Astrocyte (in vitro differentiated cells and primary cell): ENCODE data around the gene GTF2F2. TPM values are rescaled to one million over a fixed set of nuclear protein-coding genes. Genes with fewer than 3 reads are reported as not detected.

Experiments
- DNase-seq: peaks from one replicate; pipeline ENCODE4 v3.0.0-alpha.2; 2010; ENCODE audit warnings: low read depth
- FAIRE-seq: peaks from 2 replicates; lab custom pipeline; 2011; peaks lifted over from hg19 to GRCh38; lab: Jason Lieb, UNC
- H2AFZ ChIP-seq: 2 replicates; pipeline ENCODE4 v1.6.0; 2012; ENCODE audit warnings: low read depth, low read length, inconsistent platforms
- H3K27ac ChIP-seq: 2 replicates; pipeline ENCODE4 v1.5.1; 2011; ENCODE audit warnings: low read depth, low read length, inconsistent platforms
- H3K27me3 ChIP-seq: 2 replicates; pipeline ENCODE4 v1.6.0; 2011; ENCODE audit warnings: low read length, inconsistent platforms; ENCODE audit not compliant: insufficient read depth
- H3K36me3 ChIP-seq: 2 replicates; pipeline ENCODE4 v1.5.1; 2011; ENCODE audit warnings: low read length, inconsistent platforms; ENCODE audit not compliant: insufficient read depth
- H3K4me1 ChIP-seq: 2 replicates; pipeline ENCODE4 v1.5.1; 2011; ENCODE audit warnings: low read length, inconsistent platforms; ENCODE audit not compliant: insufficient read depth
- H3K4me2 ChIP-seq: 2 replicates; pipeline ENCODE4 v1.6.0; 2012; ENCODE audit warnings: low read length, inconsistent platforms
- H3K4me3 ChIP-seq: 2 replicates; pipeline ENCODE4 v1.5.1; 2011; ENCODE audit warnings: low read depth, mild to moderate bottlenecking, low read length, inconsistent platforms; ENCODE audit not compliant: insufficient read depth
- H3K79me2 ChIP-seq: 2 replicates; pipeline ENCODE4 v1.6.0; 2012; ENCODE audit warnings: mild to moderate bottlenecking, low read length, inconsistent platforms; ENCODE audit not compliant: insufficient read depth
- H3K9ac ChIP-seq: 2 replicates; pipeline ENCODE4 v1.6.0; 2012; ENCODE audit warnings: mild to moderate bottlenecking, low read length, inconsistent platforms
- H3K9me3 ChIP-seq: 2 replicates; pipeline ENCODE4 v1.5.1; 2012; ENCODE audit warnings: low read depth, mild to moderate bottlenecking, low read length, inconsistent platforms; ENCODE audit not compliant: insufficient read depth
- H4K20me1 ChIP-seq: 2 replicates; pipeline ENCODE4 v1.6.0; 2012; ENCODE audit warnings: low read length, inconsistent platforms; ENCODE audit not compliant: insufficient read depth
- H3K27ac Mint-ChIP-seq: one replicate; pipeline ENCODE4 v1.8.0; 2021; ENCODE audit warnings: mild to moderate bottlenecking, mixed read lengths; ENCODE audit not compliant: unreplicated experiment
- H3K27me3 Mint-ChIP-seq: one replicate; pipeline ENCODE4 v1.8.0; 2021; ENCODE audit warnings: low read depth, mixed read lengths; ENCODE audit not compliant: unreplicated experiment
- H3K36me3 Mint-ChIP-seq: one replicate; pipeline ENCODE4 v1.8.0; 2021; ENCODE audit warnings: low read depth, mixed read lengths; ENCODE audit not compliant: unreplicated experiment
- H3K4me1 Mint-ChIP-seq: one replicate; pipeline ENCODE4 v1.8.0; 2021; ENCODE audit warnings: low read depth, mixed read lengths; ENCODE audit not compliant: unreplicated experiment
- H3K4me3 Mint-ChIP-seq: one replicate; pipeline ENCODE4 v1.8.0; 2021; ENCODE audit warnings: mild to moderate bottlenecking, moderate library complexity, mixed read lengths; ENCODE audit not compliant: unreplicated experiment
- H3K9me3 Mint-ChIP-seq: one replicate; pipeline ENCODE4 v1.8.0; 2021; ENCODE audit warnings: mild to moderate bottlenecking, mixed read lengths; ENCODE audit not compliant: unreplicated experiment
- EZH2 ChIP-seq: IDR thresholded peaks from 2 replicates; pipeline ENCODE4 v1.6.1; 2012; ENCODE audit warnings: mild to moderate bottlenecking, low read length, inconsistent platforms; ENCODE audit not compliant: insufficient read depth
- total RNA-seq: library from RNA; stranded (reverse); gene quantifications from 2 replicates; pipeline ENCODE4 v1.2.1, GENCODE V29; 2021
- TF ChIP-seq, protein P1 (sequence below): IDR thresholded peaks from 2 replicates; pipeline ENCODE4 v1.5.1; 2011; ENCODE audit warnings: low read depth, mild to moderate bottlenecking, inconsistent platforms, low read length, moderate library complexity; ENCODE audit not compliant: insufficient read depth

GTF2F2 gene
- total RNA-seq, 1 donor from 2014 or later: 27.8 TPM

DNA sequence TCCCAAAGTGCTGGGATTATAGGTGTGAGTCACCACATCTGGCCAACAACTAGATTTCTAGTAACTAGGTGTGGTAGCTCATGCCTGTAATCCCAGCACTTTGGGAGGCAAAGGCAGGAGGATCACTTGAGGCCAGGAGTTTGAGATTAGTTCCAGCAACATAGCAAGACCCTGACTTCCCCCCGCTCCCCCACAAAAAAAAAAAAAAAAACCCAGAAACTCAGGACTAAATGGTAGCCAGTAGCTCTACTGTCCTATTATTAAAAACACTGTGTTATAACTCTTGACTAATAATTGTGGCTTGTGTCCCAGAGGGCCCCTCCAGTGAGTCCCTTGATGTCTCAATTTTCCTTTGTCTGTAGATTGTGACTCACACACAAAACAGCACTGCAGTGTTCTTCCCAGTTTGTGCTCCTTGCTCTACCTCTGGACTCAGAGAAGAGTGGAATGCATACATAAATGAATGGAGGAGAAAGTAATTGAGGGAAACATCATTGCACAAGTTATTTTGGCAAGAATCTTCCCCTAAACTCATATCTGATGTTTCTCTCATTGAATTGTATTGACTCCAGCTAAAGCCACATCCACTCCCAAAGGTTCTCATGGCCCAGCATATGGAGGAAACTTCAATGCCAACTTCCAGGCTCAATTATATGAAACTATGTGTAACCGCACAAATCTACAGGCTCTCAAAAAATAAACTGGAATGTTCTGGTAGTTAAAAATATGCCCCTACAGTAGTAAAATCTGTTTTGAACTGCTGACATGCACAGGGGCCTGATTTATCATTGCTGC lies 211.9 kb downstream of the GTF2F2 start:
- Histone ChIP-seq H3K4me2 (peak overlapping the region; percentile 40), H3K9me3 (no peaks in the 10 kb centered on the region), H3K4me3 (no peak overlapping the region), H3K27me3 (no peaks in the 10 kb centered on the region), H2AFZ (no peak overlapping the region), H3K36me3 (peaks cover 27% of the 10 kb centered on the region), H3K27ac (peak overlapping the region; percentile 45), H4K20me1 (peaks cover 52% of the 10 kb centered on the region), H3K79me2 (peaks cover 25% of the 10 kb centered on the region), H3K4me1 (peaks cover 61% of the 10 kb centered on the region), H3K9ac (no peak overlapping the region)
- Mint-ChIP-seq H3K4me1 (peaks cover 60% of the 10 kb centered on the region), H3K4me3 (peak overlapping the region; percentile 34), H3K36me3 (peaks cover 14% of the 10 kb centered on the region), H3K27ac (peak overlapping the region; percentile 86), H3K9me3 (no peaks in the 10 kb centered on the region), H3K27me3 (no peaks in the 10 kb centered on the region)
- DNase-seq (peak; percentile 93), FAIRE-seq (peak; percentile 70)
- TF ChIP-seq, protein P1, sequence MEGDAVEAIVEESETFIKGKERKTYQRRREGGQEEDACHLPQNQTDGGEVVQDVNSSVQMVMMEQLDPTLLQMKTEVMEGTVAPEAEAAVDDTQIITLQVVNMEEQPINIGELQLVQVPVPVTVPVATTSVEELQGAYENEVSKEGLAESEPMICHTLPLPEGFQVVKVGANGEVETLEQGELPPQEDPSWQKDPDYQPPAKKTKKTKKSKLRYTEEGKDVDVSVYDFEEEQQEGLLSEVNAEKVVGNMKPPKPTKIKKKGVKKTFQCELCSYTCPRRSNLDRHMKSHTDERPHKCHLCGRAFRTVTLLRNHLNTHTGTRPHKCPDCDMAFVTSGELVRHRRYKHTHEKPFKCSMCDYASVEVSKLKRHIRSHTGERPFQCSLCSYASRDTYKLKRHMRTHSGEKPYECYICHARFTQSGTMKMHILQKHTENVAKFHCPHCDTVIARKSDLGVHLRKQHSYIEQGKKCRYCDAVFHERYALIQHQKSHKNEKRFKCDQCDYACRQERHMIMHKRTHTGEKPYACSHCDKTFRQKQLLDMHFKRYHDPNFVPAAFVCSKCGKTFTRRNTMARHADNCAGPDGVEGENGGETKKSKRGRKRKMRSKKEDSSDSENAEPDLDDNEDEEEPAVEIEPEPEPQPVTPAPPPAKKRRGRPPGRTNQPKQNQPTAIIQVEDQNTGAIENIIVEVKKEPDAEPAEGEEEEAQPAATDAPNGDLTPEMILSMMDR: no peak
- no peak for TF ChIP-seq EZH2

- no peak overlapping the region for H3K4me3 ChIP-seq
- H3K27me3 Mint-ChIP-seq: no peaks in the 10 kb centered on the region
- H3K36me3 ChIP-seq: peaks cover 33% of the 10 kb centered on the region
- DNase-seq: no peak
- H3K27ac ChIP-seq: peak overlapping the region; percentile 45
- no peak overlapping the region for H3K9ac ChIP-seq
- peak overlapping the region; percentile 40 for H3K4me2 ChIP-seq
- H3K9me3 Mint-ChIP-seq: no peaks in the 10 kb centered on the region
- no peak overlapping the region for H3K27ac Mint-ChIP-seq
- no peaks in the 10 kb centered on the region for H3K9me3 ChIP-seq
- H3K27me3 ChIP-seq: no peaks in the 10 kb centered on the region
- no peak overlapping the region for H3K4me3 Mint-ChIP-seq
- H3K79me2 ChIP-seq: peaks cover 31% of the 10 kb centered on the region
- H2AFZ ChIP-seq: no peak overlapping the region
- H3K4me1 Mint-ChIP-seq: peaks cover 64% of the 10 kb centered on the region
- no peak for FAIRE-seq
- TF ChIP-seq, protein P1: no peak
- no peak for TF ChIP-seq EZH2
- H3K36me3 Mint-ChIP-seq: peaks cover 15% of the 10 kb centered on the region
- peaks cover 65% of the 10 kb centered on the region for H3K4me1 ChIP-seq
- peaks cover 58% of the 10 kb centered on the region for H4K20me1 ChIP-seq
Observed at GRCh38 chr13:45332831-45333219, 212.5 kb downstream of the GTF2F2 start.
